HG03135 (cell line): ENCODE data around the gene NINJ1.

Experiments used
- ATAC-seq: cut with Tn5 transposase; IDR thresholded peaks from one replicate; pipeline ENCODE4 v1.9.1; 2021; ENCODE audit warnings: mild to moderate bottlenecking, moderate library complexity; ENCODE audit not compliant: unreplicated experiment

Gene NINJ1

DNA sequence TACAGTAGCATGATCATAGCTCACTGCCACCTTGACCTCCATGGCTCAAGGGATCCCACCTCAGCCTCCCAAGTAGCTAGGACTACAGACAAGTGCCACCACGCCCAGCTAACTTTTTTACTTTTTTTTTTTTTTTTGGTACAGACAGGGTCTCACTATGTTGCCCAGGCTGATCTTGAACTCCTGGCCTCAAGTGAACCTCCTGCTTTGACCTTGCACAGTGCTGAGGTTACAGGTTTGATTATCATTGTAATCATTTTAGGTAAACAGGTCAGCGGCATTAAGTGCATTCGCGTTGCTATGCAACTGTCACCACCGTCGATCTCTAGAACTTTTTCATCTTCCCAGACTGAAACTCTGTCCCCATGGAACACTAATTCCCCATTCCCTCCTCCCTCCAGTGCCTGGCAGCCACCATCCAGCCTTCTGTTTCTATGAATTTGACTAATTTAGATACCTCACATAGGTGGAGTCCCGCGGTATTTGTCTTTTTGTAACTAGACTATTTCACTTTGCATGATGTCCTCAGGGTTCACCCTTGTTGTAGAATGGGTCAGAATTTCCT lies 43.9 kb downstream of the NINJ1 start:
- ATAC-seq: no peak

GRCh38 chr9:93089481-93089991 lies 44.5 kb downstream of the NINJ1 start:
- no peak for ATAC-seq

GRCh38 chr9:93089024-93089423 lies 45.0 kb downstream of the NINJ1 start:
- ATAC-seq: no peak

DNA sequence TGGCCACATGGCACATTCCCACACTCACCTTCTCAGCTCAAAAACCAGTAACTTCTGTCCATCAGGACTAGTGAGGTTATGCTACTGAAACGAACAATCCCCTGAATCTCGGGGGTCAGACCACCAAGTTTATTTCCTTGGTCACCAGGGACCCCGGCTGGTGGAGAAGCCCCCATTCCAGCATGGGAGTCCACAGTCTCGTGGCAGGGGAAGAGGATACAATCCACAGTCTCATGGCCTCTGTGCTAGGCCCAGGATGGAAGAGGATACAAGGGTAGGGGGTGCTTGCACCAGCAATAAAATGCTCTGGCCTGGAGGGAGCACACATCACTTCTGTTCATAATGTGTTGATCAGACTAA lies 45.4 kb downstream of the NINJ1 start:
- no peak for ATAC-seq

- ATAC-seq: no peak
Observed at GRCh38 chr9:93087971-93088655, 45.9 kb downstream of the NINJ1 start.

GRCh38 chr9:93086447-93087224 lies 47.4 kb downstream of the NINJ1 start:
- no peak for ATAC-seq

DNA sequence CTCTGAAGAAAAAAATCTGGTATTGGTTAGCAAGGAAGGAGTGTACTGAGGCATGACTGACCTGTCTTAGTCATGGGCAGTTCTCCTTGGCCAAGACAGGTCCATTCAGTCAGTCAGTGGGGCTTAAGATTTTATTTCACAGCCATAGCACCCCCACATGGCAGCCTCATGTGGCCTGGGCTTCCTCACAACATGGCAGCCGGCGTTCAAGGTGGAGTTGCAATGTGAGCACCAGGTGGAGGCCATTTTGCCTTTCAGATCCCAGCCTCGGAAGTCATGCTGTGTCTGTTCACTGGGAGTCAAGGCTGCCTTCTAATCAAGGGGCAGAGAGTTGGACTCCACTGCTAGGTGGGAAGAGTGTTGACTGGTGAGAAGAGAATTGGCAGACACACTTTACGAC lies 48.4 kb downstream of the NINJ1 start:
- ATAC-seq: no peak

GRCh38 chr9:93084471-93084881 lies 49.6 kb downstream of the NINJ1 start:
- ATAC-seq: no peak

DNA sequence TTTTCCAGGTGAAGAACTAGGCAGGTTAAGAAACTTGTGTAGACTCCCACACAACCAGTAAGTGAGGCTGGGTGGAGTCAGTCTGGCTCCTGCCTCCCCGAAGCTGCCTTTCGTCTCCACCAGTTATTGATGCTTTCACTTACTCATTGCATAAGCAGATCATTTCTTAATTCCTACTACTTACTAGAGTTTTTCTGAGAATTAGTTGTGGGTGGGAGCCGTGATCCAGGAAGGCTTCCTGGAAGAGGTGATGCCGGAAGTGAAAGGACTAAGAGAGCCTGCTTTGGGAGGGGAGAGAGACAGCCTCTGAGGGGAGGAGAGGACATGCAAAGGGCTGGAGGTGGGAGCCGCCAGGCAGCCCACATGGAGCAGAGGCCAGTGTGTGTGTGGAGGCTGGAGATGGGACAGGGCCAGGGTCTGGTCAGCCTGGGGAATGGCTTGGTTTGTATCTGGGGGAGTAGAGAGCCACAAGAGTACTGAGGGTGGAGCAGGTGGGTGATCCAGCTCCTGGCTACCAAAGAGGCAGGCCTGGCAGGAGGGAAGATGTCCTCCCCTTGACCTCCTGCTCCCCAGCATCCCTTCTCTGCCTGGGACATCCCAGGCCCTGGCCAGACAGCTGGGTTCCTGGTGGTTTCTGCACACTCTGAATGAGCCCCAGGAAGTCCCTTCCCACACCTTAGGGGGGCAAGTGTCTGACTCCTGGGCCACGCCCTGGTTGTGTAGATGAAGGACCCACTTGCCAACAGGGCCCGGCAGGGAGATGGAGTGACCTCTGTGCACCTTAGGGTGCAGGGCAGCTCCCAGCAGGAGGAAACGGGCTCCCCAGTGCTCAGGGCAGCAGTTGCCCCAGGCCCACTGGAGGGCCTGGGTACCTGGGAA lies 50.2 kb downstream of the NINJ1 start:
- ATAC-seq: no peak

GRCh38 chr9:93082841-93083411 lies 51.1 kb downstream of the NINJ1 start:
- no peak for ATAC-seq

- ATAC-seq: no peak
Observed at GRCh38 chr9:93081931-93082330, 52.1 kb downstream of the NINJ1 start.

GRCh38 chr9:93081081-93081529 lies 52.9 kb downstream of the NINJ1 start:
- no peak for ATAC-seq

GRCh38 chr9:93080406-93080805 lies 53.6 kb downstream of the NINJ1 start:
- no peak for ATAC-seq

DNA sequence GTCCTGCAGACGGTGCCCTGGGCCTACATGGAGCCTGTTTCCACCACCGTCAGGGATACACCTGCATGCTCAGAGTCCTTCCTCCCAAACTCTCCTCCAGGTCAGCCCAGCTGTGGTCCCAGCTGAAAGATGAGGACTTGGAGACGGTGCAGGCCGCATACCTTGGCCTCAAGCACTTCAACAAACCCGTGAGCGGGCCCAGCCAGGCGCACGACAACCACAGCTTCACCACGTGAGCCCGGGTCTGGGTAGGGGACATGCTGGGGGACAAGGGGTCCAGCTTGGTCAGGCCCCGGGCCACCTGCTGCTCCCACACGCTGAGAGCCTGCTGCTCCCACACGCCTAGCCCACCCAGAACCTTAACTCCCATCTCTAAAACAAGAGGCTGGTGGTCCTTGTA lies 54.7 kb downstream of the NINJ1 start:
- no peak for ATAC-seq

DNA sequence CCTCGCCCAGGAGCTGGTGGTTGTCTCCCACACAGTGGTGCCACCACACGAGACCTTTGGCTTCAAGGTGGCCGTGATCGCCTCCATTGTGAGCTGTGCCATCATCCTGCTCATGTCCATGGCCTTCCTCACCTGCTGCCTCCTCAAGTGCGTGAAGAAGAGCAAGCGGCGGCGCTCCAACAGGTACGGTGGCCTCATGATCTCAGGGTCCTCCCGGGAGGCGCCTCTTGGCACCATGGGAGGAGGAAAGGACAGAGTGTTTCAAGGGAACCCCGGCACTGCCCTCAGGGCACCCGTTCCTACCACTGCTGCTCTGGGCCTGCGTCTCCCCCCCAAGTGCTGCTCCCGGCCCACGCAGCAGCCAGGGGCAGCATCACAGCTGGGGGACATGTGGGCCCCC lies 56.2 kb downstream of the NINJ1 start:
- ATAC-seq: no peak

- ATAC-seq: no peak
Observed at GRCh38 chr9:93077367-93077766, 56.7 kb downstream of the NINJ1 start.

- no peak for ATAC-seq
Observed at GRCh38 chr9:93076792-93077128, 57.3 kb downstream of the NINJ1 start.

DNA sequence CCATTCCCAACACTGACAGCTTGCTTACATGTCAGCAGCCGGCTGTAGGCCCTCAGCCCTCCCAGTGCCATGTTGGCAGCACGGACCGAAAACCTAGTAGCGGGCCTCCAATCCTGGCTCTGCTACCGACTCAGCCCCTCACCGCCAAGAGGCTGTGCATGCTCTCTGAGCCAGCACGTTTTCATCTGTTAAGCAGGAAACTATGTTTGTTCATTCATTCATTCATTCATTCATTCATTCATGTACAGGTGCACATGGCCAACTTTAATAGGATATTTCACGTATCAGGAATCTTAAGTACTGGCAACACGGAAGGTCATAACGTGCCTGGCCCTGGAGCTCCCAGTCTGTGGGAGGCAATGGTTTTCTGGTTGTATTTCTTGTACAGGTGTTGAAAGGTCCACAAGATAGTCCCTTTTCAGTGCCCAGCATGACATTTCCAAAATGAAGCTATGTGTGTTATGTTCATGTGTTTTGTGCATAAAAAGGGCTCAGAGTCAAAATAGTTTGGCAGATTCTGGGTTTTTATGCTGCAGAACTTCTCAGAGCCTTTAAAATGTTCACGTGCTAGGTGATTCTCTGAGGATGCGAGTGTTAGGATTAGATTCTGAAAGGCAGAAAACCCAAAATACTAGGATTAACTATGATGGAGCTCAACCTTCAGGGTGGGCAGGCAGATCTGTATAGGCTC lies 57.8 kb downstream of the NINJ1 start:
- no peak for ATAC-seq

DNA sequence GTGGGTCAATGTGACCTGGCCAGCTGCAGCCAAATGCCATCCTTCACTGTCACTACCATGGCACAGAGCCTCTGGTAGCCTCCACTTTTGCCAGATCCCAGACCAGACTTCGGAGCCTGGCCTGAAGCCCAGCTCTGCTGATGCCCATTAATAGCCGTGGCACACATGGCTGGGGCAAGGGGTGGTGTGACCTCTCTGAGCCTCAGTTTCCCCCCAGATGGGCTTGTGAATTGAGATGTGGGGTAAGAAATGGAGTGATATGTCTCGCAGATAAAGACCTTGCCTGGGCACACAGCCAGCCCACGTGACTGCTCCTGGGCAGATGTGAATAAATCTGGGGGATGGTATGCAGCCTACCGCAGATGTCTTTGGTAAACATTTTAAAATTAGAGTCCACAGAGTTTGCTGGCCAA lies 61.7 kb downstream of the NINJ1 start:
- ATAC-seq: no peak
